Measurements from ENCODE around the gene SLC25A47.

GRCh38 chr14:100288382-100289185 lies 34.6 kb upstream of the SLC25A47 start:
- no peak for TF ChIP-seq POLR2A (IDR thresholded peaks at IDR 0.05)
- TF ChIP-seq, protein P1, sequence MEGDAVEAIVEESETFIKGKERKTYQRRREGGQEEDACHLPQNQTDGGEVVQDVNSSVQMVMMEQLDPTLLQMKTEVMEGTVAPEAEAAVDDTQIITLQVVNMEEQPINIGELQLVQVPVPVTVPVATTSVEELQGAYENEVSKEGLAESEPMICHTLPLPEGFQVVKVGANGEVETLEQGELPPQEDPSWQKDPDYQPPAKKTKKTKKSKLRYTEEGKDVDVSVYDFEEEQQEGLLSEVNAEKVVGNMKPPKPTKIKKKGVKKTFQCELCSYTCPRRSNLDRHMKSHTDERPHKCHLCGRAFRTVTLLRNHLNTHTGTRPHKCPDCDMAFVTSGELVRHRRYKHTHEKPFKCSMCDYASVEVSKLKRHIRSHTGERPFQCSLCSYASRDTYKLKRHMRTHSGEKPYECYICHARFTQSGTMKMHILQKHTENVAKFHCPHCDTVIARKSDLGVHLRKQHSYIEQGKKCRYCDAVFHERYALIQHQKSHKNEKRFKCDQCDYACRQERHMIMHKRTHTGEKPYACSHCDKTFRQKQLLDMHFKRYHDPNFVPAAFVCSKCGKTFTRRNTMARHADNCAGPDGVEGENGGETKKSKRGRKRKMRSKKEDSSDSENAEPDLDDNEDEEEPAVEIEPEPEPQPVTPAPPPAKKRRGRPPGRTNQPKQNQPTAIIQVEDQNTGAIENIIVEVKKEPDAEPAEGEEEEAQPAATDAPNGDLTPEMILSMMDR (IDR thresholded peaks at IDR 0.05), result no peak

All from Peyer's patch (tissue), 4 donors.